GM23338 (cell line): ENCODE data around the gene FBXL17. TPM values are rescaled to one million over a fixed set of nuclear protein-coding genes. Genes with fewer than 3 reads are reported as not detected.

ENCODE experiments used
- CREB1 ChIP-seq: fragments of 250-450 bp; sonication (Bioruptor Pico); IDR thresholded peaks from 2 replicates; pipeline ENCODE4 v1.5.0; 2020; ENCODE audit warnings: low read depth, mild to moderate bottlenecking, moderate library complexity
- ETS1 ChIP-seq: IDR thresholded peaks from 2 replicates; pipeline ENCODE4 v1.6.1; 2016; ENCODE audit warnings: antibody characterized with exemption
- EZH2 ChIP-seq: fragments of 200-600 bp; sonication (generic); IDR thresholded peaks from one replicate; pipeline ENCODE4 v1.8.0; 2017; ENCODE audit warnings: antibody characterized with exemption, mild to moderate bottlenecking, low read depth; ENCODE audit not compliant: unreplicated experiment
- EZH2phosphoT487 ChIP-seq: fragments of 200-600 bp; sonication (generic); IDR thresholded peaks from one replicate; pipeline ENCODE4 v1.8.1; 2018; ENCODE audit warnings: antibody characterized with exemption; ENCODE audit not compliant: unreplicated experiment
- JUNB ChIP-seq: IDR thresholded peaks from one replicate; pipeline ENCODE4 v1.6.1; 2016; ENCODE audit warnings: antibody characterized with exemption; ENCODE audit not compliant: unreplicated experiment
- NANOG ChIP-seq: IDR thresholded peaks from 2 replicates; pipeline ENCODE4 v1.6.1; 2016; ENCODE audit warnings: antibody characterized with exemption, borderline replicate concordance
- POLR2AphosphoS5 ChIP-seq: IDR thresholded peaks from 2 replicates; pipeline ENCODE4 v1.6.1; 2016; ENCODE audit warnings: antibody characterized with exemption, low read depth
- ZNF114 ChIP-seq: fragments of 250-450 bp; sonication (Bioruptor Pico); IDR thresholded peaks from 2 replicates; pipeline ENCODE4 v1.5.0; 2020; ENCODE audit warnings: mild to moderate bottlenecking, moderate library complexity
- ZNF331 ChIP-seq: fragments of 250-450 bp; sonication (Bioruptor Pico); IDR thresholded peaks from 2 replicates; pipeline ENCODE4 v1.5.0; 2020; ENCODE audit warnings: low read depth, mild to moderate bottlenecking, moderate library complexity
- polyA plus RNA-seq: library from polyadenylated mRNA; unstranded; fragments of >200 nt; fragmentation: Nextera tagmentation; extraction: Ambion mirVana; gene quantifications from 2 replicates; pipeline ENCODE4 v1.2.1, GENCODE V29; 2016
- total RNA-seq: library from RNA; depleted of rRNA; stranded (reverse); fragments of >200 nt; shearing (Covaris generic); gene quantifications from 2 replicates; pipeline ENCODE4 v1.2.3, GENCODE V29; 2014
- TF ChIP-seq, protein P1 (sequence below): fragments of 250-450 bp; sonication (Bioruptor Pico); IDR thresholded peaks from 2 replicates; pipeline ENCODE4 v1.5.0; 2020; ENCODE audit warnings: mild to moderate bottlenecking, moderate library complexity
- TF ChIP-seq, protein P2 (sequence below), 2 experiments: fragments of 200-600 bp in 1 of 2; sonication (generic) in 1 of 2; conservative IDR thresholded peaks; 2 replicates each; pipeline versions ENCODE4 v1.5.1 to v1.6.1; 2016 to 2017; ENCODE audit warnings: antibody characterized with exemption in 2 of 2, low read depth in 2 of 2, mild to moderate bottlenecking in 2 of 2, moderate library complexity in 1 of 2

Gene FBXL17
- total and polyA plus RNA-seq, 2 experiments from 2014 or later, result 2.0 to 2.7 TPM

DNA sequence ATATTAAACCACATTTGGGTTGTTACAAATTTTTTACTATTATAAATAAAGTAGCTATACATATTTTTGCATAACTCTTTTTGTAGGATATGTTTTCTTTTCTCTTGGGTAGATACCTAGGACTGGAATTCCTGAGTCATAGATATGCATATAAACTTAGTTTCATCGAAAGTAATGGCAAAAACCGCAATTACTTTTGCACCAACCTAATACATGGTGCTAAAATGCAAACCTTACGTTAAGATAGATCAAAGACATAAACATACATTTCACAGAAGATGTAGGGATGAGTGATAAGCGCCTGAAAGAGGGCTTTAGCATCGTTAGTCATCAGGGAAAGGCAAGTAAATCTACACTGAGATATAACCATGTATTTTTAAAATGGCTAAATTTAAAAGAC lies 532.8 kb downstream of the FBXL17 start (continued):
- TF ChIP-seq, protein P1, sequence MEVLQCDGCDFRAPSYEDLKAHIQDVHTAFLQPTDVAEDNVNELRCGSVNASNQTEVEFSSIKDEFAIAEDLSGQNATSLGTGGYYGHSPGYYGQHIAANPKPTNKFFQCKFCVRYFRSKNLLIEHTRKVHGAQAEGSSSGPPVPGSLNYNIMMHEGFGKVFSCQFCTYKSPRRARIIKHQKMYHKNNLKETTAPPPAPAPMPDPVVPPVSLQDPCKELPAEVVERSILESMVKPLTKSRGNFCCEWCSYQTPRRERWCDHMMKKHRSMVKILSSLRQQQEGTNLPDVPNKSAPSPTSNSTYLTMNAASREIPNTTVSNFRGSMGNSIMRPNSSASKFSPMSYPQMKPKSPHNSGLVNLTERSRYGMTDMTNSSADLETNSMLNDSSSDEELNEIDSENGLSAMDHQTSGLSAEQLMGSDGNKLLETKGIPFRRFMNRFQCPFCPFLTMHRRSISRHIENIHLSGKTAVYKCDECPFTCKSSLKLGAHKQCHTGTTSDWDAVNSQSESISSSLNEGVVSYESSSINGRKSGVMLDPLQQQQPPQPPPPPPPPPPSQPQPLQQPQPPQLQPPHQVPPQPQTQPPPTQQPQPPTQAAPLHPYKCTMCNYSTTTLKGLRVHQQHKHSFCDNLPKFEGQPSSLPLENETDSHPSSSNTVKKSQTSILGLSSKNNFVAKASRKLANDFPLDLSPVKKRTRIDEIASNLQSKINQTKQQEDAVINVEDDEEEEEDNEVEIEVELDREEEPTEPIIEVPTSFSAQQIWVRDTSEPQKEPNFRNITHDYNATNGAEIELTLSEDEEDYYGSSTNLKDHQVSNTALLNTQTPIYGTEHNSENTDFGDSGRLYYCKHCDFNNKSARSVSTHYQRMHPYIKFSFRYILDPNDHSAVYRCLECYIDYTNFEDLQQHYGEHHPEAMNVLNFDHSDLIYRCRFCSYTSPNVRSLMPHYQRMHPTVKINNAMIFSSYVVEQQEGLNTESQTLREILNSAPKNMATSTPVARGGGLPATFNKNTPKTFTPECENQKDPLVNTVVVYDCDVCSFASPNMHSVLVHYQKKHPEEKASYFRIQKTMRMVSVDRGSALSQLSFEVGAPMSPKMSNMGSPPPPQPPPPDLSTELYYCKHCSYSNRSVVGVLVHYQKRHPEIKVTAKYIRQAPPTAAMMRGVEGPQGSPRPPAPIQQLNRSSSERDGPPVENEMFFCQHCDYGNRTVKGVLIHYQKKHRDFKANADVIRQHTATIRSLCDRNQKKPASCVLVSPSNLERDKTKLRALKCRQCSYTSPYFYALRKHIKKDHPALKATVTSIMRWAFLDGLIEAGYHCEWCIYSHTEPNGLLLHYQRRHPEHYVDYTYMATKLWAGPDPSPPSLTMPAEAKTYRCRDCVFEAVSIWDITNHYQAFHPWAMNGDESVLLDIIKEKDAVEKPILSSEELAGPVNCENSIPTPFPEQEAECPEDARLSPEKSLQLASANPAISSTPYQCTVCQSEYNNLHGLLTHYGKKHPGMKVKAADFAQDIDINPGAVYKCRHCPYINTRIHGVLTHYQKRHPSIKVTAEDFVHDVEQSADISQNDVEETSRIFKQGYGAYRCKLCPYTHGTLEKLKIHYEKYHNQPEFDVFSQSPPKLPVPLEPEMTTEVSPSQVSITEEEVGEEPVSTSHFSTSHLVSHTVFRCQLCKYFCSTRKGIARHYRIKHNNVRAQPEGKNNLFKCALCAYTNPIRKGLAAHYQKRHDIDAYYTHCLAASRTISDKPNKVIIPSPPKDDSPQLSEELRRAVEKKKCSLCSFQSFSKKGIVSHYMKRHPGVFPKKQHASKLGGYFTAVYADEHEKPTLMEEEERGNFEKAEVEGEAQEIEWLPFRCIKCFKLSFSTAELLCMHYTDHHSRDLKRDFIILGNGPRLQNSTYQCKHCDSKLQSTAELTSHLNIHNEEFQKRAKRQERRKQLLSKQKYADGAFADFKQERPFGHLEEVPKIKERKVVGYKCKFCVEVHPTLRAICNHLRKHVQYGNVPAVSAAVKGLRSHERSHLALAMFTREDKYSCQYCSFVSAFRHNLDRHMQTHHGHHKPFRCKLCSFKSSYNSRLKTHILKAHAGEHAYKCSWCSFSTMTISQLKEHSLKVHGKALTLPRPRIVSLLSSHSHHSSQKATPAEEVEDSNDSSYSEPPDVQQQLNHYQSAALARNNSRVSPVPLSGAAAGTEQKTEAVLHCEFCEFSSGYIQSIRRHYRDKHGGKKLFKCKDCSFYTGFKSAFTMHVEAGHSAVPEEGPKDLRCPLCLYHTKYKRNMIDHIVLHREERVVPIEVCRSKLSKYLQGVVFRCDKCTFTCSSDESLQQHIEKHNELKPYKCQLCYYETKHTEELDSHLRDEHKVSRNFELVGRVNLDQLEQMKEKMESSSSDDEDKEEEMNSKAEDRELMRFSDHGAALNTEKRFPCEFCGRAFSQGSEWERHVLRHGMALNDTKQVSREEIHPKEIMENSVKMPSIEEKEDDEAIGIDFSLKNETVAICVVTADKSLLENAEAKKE (CRISPR knock-in tag), result no peak
- TF ChIP-seq ETS1 (no peak), CREB1 (CRISPR knock-in tag) (no peak), EZH2phosphoT487 (no peak), POLR2AphosphoS5 (no peak), JUNB (no peak), EZH2 (no peak), NANOG (no peak), ZNF114 (no peak), ZNF331 (CRISPR knock-in tag) (no peak)
- TF ChIP-seq, protein P2, sequence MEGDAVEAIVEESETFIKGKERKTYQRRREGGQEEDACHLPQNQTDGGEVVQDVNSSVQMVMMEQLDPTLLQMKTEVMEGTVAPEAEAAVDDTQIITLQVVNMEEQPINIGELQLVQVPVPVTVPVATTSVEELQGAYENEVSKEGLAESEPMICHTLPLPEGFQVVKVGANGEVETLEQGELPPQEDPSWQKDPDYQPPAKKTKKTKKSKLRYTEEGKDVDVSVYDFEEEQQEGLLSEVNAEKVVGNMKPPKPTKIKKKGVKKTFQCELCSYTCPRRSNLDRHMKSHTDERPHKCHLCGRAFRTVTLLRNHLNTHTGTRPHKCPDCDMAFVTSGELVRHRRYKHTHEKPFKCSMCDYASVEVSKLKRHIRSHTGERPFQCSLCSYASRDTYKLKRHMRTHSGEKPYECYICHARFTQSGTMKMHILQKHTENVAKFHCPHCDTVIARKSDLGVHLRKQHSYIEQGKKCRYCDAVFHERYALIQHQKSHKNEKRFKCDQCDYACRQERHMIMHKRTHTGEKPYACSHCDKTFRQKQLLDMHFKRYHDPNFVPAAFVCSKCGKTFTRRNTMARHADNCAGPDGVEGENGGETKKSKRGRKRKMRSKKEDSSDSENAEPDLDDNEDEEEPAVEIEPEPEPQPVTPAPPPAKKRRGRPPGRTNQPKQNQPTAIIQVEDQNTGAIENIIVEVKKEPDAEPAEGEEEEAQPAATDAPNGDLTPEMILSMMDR (conservative IDR thresholded peaks at IDR 0.05; ENCODE audit: low read depth in 2 of 2), result no peak
